ENCODE results near the gene CRYBG3. TPM values are rescaled to one million over a fixed set of nuclear protein-coding genes. Genes with fewer than 3 reads are reported as not detected.

CRYBG3 gene
- polyA plus RNA-seq, 1 donor from 2014 or later: 1.3 TPM

- no peak overlapping the region for H3K9ac ChIP-seq (ENCODE audit: low read length)
- TF ChIP-seq MXI1 (conservative IDR thresholded peaks at IDR 0.05; ENCODE audit: poor library complexity, severe bottlenecking) (no peak), TAF1 (IDR thresholded peaks at IDR 0.05; ENCODE audit: low read depth) (no peak), RAD21 (conservative IDR thresholded peaks at IDR 0.05) (no peak), EZH2 (IDR thresholded peaks at IDR 0.05; ENCODE audit: borderline replicate concordance, insufficient read depth, low read length, poor library complexity, severe bottlenecking) (no peak), CTCF (IDR thresholded peaks at IDR 0.05; ENCODE audit: poor library complexity, severe bottlenecking) (no peak), POLR2AphosphoS5 (IDR thresholded peaks at IDR 0.05) (no peak), EP300 (conservative IDR thresholded peaks at IDR 0.05; ENCODE audit: poor library complexity, severe bottlenecking) (no peak), SMC3 (conservative IDR thresholded peaks at IDR 0.05; ENCODE audit: poor library complexity) (no peak)
- TF ChIP-seq, protein P1, sequence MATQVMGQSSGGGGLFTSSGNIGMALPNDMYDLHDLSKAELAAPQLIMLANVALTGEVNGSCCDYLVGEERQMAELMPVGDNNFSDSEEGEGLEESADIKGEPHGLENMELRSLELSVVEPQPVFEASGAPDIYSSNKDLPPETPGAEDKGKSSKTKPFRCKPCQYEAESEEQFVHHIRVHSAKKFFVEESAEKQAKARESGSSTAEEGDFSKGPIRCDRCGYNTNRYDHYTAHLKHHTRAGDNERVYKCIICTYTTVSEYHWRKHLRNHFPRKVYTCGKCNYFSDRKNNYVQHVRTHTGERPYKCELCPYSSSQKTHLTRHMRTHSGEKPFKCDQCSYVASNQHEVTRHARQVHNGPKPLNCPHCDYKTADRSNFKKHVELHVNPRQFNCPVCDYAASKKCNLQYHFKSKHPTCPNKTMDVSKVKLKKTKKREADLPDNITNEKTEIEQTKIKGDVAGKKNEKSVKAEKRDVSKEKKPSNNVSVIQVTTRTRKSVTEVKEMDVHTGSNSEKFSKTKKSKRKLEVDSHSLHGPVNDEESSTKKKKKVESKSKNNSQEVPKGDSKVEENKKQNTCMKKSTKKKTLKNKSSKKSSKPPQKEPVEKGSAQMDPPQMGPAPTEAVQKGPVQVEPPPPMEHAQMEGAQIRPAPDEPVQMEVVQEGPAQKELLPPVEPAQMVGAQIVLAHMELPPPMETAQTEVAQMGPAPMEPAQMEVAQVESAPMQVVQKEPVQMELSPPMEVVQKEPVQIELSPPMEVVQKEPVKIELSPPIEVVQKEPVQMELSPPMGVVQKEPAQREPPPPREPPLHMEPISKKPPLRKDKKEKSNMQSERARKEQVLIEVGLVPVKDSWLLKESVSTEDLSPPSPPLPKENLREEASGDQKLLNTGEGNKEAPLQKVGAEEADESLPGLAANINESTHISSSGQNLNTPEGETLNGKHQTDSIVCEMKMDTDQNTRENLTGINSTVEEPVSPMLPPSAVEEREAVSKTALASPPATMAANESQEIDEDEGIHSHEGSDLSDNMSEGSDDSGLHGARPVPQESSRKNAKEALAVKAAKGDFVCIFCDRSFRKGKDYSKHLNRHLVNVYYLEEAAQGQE (IDR thresholded peaks at IDR 0.05; ENCODE audit: borderline replicate concordance): no peak
- H4K20me1 ChIP-seq (ENCODE audit: insufficient read depth): no peaks in the 10 kb centered on the region
- no peaks in the 10 kb centered on the region for H3K79me2 ChIP-seq (replicated peaks; ENCODE audit: insufficient read depth, low read length)
- H3K4me2 ChIP-seq (ENCODE audit: low read length): no peak overlapping the region
- H3K9me3 ChIP-seq (ENCODE audit: low read length): no peaks in the 10 kb centered on the region
- no peaks in the 10 kb centered on the region for H3K9me2 ChIP-seq (ENCODE audit: insufficient read depth, low read length)
- no peaks in the 10 kb centered on the region for H3K27me3 ChIP-seq (ENCODE audit: insufficient read depth, low read depth, low read length)
- H3F3A ChIP-seq (ENCODE audit: insufficient read depth, low read length, poor library complexity, severe bottlenecking): no peaks in the 10 kb centered on the region
- no peak overlapping the region for H3K4me3 ChIP-seq (ENCODE audit: low read length)
- H3K27ac ChIP-seq (ENCODE audit: low read length): no peak overlapping the region
- H2AFZ ChIP-seq (ENCODE audit: low read depth, low read length): no peak overlapping the region
- no peaks in the 10 kb centered on the region for H3K36me3 ChIP-seq (ENCODE audit: insufficient read depth, low read length)
Observed at GRCh38 chr3:97959872-97960271, 138.1 kb downstream of the CRYBG3 start.

DNA sequence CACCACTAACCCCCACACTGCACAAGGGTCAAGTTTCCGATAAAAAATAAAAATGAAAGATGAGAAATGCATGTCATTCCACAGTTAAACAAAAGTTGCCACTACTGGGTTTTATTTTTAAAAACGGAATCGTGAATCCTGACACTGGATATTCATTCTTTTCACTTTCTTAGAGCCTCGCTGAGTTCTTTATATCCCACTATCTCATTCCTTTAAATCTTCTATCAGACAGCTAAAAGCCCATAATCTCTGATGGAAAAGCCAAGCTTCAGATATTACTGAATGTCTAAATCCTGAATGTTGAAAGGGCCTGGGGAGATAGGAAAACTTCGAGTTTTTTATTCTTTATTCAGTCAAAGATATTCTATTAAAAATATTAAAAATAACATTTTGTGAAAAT, 138.7 kb downstream of the CRYBG3 start:
- Histone ChIP-seq H3K4me3 (ENCODE audit: low read length) (no peak overlapping the region), H3K9me3 (ENCODE audit: low read length) (no peaks in the 10 kb centered on the region), H3K27ac (ENCODE audit: low read length) (no peak overlapping the region), H3K27me3 (ENCODE audit: insufficient read depth, low read depth, low read length) (no peaks in the 10 kb centered on the region), H3K9me2 (ENCODE audit: insufficient read depth, low read length) (no peaks in the 10 kb centered on the region), H3K79me2 (replicated peaks; ENCODE audit: insufficient read depth, low read length) (no peaks in the 10 kb centered on the region), H2AFZ (ENCODE audit: low read depth, low read length) (no peak overlapping the region), H3K36me3 (ENCODE audit: insufficient read depth, low read length) (no peaks in the 10 kb centered on the region), H4K20me1 (ENCODE audit: insufficient read depth) (no peaks in the 10 kb centered on the region), H3K9ac (ENCODE audit: low read length) (no peak overlapping the region), H3K4me2 (ENCODE audit: low read length) (no peak overlapping the region), H3F3A (ENCODE audit: insufficient read depth, low read length, poor library complexity, severe bottlenecking) (no peaks in the 10 kb centered on the region)
- TF ChIP-seq POLR2AphosphoS5 (IDR thresholded peaks at IDR 0.05) (no peak), TAF1 (IDR thresholded peaks at IDR 0.05; ENCODE audit: low read depth) (no peak), EZH2 (IDR thresholded peaks at IDR 0.05; ENCODE audit: borderline replicate concordance, insufficient read depth, low read length, poor library complexity, severe bottlenecking) (no peak), CTCF (IDR thresholded peaks at IDR 0.05; ENCODE audit: poor library complexity, severe bottlenecking) (no peak), MXI1 (conservative IDR thresholded peaks at IDR 0.05; ENCODE audit: poor library complexity, severe bottlenecking) (no peak), RAD21 (conservative IDR thresholded peaks at IDR 0.05) (no peak), EP300 (conservative IDR thresholded peaks at IDR 0.05; ENCODE audit: poor library complexity, severe bottlenecking) (no peak), SMC3 (conservative IDR thresholded peaks at IDR 0.05; ENCODE audit: poor library complexity) (no peak)
- TF ChIP-seq, protein P1 (IDR thresholded peaks at IDR 0.05; ENCODE audit: borderline replicate concordance): no peak
